NCI-H526 treated with DMSO at 0.1 percent for 48 hours (cell line): ENCODE data around the gene COLGALT1.
"Not testable (repeated sequence)": the region's sequence is repeated elsewhere in the genome, so short reads cannot be mapped to it uniquely, and the experiment has no call there.

Source experiments
- DNase-seq: peaks from one replicate; lab custom pipeline; 2025; lab: John Stamatoyannopoulos, UW

Gene COLGALT1

DNA sequence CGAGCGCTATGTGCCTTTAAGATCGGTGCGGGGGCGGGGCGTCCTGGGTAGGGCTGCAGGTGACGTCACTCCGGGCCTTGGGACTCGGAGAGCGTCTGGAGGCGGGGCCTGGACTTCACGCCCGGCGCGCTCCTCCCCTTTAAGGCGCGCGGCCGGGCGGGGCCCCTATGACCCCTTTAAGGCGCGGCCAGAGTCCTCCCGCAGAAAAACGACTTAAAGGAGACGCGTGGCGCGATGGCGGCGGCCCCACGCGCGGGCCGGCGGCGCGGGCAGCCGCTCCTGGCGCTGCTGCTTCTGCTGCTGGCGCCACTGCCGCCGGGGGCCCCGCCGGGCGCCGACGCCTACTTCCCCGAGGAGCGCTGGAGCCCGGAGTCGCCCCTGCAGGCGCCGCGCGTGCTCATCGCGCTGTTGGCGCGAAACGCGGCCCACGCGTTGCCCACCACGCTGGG, at the start of gene COLGALT1:
Gene COLGALT1, plus strand, starts transcription at position 170 of the 449 bp plus-strand sequence. Its CDS starts 65 bp downstream, at position 235.
- peak; percentile 81 for DNase-seq

GRCh38 chr19:17506745-17507144, 48.7 kb upstream of the COLGALT1 start:
- no peak for DNase-seq

DNA sequence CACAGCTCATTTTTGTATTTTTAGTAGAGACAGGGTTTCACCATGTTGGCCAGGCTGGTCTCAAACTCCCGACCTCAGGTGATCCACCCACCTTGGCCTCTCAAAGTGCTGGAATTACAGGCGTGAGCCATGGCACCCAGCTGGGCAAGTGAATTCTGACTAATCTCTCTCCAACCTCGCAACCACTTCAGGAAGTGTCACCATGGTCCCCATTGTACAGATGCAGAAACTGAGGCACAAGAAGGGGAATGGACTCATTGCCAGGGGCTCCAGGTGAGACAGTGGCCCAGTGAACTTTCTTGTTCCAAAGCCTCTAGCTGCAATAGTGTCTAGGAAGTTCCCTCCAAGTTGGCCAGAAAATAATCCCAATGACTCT, 46.9 kb upstream of the COLGALT1 start:
- DNase-seq, result not testable (repeated sequence)

GRCh38 chr19:17510220-17510993, 45.0 kb upstream of the COLGALT1 start:
- no peak for DNase-seq

DNA sequence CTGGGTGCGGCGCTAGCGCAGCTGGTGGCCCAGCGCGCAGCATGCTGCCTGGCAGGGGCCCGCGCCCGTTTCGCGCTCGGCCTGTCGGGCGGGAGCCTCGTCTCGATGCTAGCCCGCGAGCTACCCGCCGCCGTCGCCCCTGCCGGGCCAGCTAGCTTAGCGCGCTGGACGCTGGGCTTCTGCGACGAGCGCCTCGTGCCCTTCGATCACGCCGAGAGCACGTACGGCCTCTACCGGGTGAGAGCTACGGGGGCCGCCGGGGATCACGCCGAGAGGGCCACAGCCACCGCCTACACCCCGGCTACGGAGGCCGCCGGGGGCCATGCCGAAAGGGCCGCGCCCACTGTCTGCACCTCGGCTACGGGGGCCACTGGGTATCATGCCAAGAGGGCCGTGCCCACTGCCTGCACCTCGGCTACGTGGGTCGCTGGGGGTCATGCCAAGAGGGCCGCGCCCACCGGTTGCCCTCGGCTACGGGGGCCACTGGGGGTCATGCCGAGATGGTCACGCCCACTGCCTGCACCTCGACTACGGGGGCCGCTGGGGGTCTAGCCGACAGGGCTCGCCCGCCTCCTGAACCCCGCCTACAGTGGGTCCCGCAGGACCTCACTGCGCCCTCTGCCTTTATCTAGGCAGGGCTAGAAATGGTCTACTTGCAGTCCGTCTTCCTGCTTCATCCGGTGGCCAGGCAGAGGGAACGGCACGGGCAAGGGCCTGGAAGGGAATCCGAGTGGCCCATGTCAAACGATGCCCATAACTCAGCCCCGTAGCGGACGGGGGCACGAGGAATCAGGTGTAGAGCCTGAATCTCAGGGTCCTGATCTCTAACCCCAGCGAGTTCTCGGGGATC, 43.5 kb upstream of the COLGALT1 start:
- peak; percentile 41 for DNase-seq

DNA sequence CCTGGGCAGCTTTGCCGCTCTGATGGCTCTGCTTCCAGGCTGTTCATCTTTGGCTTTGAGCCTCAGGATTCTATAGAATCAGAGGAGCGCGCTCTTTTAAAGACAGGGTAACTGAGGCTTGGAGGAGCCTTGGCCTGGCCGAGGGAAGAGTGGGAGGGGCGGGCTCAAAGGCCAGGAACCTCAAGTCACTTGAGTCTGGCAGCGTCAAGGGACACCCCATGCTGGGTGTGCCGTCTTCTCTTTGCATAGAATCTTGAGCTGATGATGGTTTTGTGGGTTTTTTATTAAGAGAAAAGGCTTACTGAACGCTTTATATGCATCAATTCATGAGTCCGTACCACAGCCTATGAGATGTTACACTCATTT, 42.9 kb upstream of the COLGALT1 start:
- no peak for DNase-seq

DNA sequence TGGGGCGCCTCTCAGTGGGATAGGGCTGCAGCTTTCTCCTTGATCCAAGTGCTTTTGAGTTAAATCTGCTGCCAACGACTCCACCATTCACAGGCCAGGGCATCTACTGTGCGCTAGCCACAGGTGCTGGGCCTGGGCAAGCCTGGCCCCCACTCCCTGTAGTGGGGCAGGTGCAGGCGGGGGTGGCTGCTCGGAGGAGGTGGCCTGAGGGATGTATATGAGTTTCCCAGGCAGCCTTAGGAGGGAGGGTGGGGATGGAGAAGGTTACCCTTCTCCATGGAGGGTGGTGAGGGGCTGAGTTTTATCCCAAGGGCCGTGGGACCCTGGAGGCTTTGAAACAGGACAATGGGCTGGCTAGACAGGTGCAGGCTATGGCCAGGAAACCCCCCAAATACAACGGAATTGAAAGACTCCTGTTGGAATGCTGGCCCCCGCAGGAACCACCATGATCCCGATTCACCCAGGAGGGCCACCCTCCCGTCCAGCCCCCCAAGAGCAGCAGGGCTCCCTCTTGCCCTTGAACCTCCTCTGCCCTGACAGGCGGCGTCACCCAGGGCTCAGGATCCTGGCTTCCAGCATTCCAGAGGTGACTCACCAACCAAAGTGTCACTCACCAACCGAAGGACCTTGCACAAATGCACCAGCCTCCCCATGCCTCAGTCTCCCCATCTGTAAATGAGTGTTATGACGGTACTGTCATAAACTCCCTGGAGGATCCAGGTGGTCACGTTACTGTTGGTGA, 39.9 kb upstream of the COLGALT1 start:
- DNase-seq, result no peak

- DNase-seq, result no peak
Measured at GRCh38 chr19:17517898-17518297, 37.6 kb upstream of the COLGALT1 start.

- DNase-seq, result not testable (repeated sequence)
Measured at GRCh38 chr19:17518654-17519053, 36.8 kb upstream of the COLGALT1 start.

DNA sequence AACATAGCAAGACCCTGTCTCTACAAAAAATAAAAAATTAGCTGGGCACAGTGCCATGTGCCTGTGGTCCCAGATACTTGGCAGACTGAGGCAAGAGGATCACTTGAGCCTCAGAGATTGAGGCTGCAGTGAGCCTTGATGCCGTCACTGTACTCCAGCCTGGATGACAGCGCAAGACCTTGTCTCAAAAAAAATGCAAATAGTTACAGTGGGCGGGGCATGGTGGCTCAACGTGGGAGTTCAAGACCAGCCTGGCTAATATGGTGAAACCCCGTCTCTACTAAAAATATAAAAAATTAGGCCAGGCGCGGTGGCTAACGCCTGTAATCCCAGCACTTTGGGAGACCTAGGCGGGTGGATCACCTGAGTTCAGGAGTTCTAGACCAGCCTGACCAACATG, 35.5 kb upstream of the COLGALT1 start:
- no peak for DNase-seq

- DNase-seq, result no peak
Measured at GRCh38 chr19:17520865-17521264, 34.6 kb upstream of the COLGALT1 start.

GRCh38 chr19:17522988-17523872, 32.2 kb upstream of the COLGALT1 start:
- no peak for DNase-seq

DNA sequence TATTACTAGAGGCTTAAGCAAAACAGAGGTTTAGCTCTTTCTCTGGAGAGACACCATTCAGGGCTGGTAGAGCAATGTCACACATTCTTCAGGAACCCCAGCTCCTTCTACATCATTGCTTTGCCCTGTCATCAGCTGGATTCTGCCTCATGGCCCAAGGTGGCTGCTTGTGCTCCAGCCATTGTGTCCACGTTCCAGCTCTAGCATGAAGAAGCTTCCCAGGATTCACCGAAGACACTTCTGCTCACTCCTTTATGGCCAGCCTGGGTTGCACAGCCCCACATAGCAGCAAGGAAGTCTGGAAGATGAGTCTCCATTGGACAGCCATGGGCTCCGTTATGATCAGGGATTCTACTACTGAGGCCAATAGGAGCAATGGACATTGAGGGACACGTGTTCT, 30.8 kb upstream of the COLGALT1 start:
- no peak for DNase-seq

GRCh38 chr19:17525141-17525540, 30.3 kb upstream of the COLGALT1 start:
- no peak for DNase-seq

DNA sequence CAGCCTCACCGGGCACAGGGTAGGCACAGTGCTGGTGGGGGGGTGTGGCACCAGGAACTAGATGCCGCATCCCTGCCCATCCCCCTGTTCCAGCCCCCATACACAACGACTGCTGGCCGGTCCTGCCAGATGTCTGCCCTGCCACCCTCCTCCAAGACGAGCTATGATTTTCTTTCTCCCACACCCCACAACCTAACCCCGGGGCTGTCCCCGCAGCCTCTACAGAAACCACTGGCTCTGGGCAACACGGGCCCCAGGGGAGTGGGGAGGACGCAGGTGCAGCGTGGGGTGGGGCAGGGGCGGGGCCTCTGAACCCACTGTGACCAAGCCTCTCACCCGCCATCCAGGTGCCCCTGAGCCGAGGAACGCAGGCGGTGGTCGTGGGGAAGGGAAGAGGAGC, 28.5 kb upstream of the COLGALT1 start:
- DNase-seq, result no peak

DNA sequence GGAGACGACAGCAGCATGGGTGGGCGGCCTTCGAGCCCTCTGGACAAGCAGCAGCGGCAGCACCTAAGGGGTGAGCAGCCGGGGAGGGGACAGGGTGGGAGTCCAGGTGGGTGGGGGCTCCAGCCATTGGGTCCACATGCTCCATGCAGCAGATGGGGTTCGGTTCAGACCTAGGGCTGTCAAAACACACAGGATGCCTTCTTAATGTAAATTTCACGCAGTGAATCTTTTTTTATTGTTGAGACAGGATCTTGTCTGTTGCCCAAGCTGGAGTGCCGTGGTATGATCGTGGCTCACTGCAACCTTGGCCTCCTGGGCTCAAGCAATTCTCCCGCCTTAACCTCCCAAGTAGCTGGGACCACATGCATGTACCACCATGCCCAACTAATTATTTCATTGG, 28.1 kb upstream of the COLGALT1 start:
- no peak for DNase-seq

- no peak for DNase-seq
Measured at GRCh38 chr19:17528610-17529009, 26.8 kb upstream of the COLGALT1 start.

- no peak for DNase-seq
Measured at GRCh38 chr19:17529239-17530158, 25.9 kb upstream of the COLGALT1 start.

GRCh38 chr19:17530586-17530985, 24.9 kb upstream of the COLGALT1 start:
- no peak for DNase-seq

DNA sequence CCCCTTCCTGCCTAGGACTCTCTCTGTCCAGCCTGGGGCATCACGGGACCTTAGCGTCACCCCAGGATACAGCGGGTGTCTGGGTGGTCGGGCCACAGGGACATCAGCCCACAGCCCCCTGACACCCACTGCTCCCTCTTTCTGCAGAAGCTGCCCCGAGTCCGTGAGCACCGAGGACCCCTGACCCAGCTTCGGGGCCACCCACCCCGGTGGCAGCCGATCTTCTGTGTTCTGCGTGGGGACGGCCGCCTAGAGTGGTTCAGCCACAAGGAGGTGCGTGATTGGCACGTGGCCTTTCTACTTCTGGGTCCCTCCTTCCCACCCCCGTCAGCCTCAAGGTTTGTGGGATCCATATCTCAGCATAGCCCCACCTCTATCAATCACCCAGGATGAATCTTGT, 23.3 kb upstream of the COLGALT1 start:
- no peak for DNase-seq
